Neutrophil (primary cell): ENCODE data around the gene PPCDC.

ENCODE experiments used
- H3K27ac ChIP-seq: fragments of 200-600 bp; sonication (generic); 2 replicates; pipeline ENCODE4 v1.5.1; 2016; ENCODE audit warnings: mild to moderate bottlenecking, moderate library complexity
- H3K27me3 ChIP-seq: fragments of 200-600 bp; sonication (generic); 2 replicates; pipeline ENCODE4 v1.6.0; 2016; ENCODE audit warnings: mild to moderate bottlenecking
- H3K36me3 ChIP-seq: fragments of 200-600 bp; sonication (generic); 2 replicates; pipeline ENCODE4 v1.5.1; 2017
- H3K4me1 ChIP-seq, 2 experiments: fragments of 200-600 bp in 1 of 2; sonication (generic) in 1 of 2; 1 replicate in 1 of 2; 2 replicates in 1 of 2; pipeline versions ENCODE4 v1.5.1 to v1.6.1; 2013 to 2016; ENCODE audit warnings: low read depth in 1 of 2, low read length in 1 of 2, mild to moderate bottlenecking in 1 of 2, moderate library complexity in 1 of 2; ENCODE audit not compliant: control insufficient read depth in 1 of 2, insufficient read depth in 1 of 2
- H3K4me3 ChIP-seq, 2 experiments: fragments of 200-600 bp in 1 of 2; sonication (generic) in 1 of 2; 1 replicate in 1 of 2; 2 replicates in 1 of 2; pipeline ENCODE4 v1.5.1; 2013 to 2016; ENCODE audit warnings: low read depth in 1 of 2, low read length in 1 of 2, mild to moderate bottlenecking in 1 of 2, moderate library complexity in 1 of 2
- H3K9me3 ChIP-seq: fragments of 200-600 bp; sonication (generic); 2 replicates; pipeline ENCODE4 v1.5.1; 2016
- TF ChIP-seq, protein P1 (sequence below): fragments of 200-600 bp; sonication (generic); IDR thresholded peaks from 2 replicates; pipeline ENCODE4 v1.5.1; 2016; ENCODE audit warnings: antibody characterized with exemption

The PPCDC gene

GRCh38 chr15:75049392-75049791 lies 26.0 kb downstream of the PPCDC start:
- H3K36me3 ChIP-seq, result peaks cover 51% of the 10 kb centered on the region
- H3K27ac ChIP-seq, result peak overlapping the region; percentile 100
- no peak overlapping the region for H3K4me3 ChIP-seq
- no peaks in the 10 kb centered on the region for H3K9me3 ChIP-seq
- H3K4me1 ChIP-seq, result peaks cover 45% of the 10 kb centered on the region in 2 experiments
- H3K27me3 ChIP-seq, result no peaks in the 10 kb centered on the region
- TF ChIP-seq, protein P1, sequence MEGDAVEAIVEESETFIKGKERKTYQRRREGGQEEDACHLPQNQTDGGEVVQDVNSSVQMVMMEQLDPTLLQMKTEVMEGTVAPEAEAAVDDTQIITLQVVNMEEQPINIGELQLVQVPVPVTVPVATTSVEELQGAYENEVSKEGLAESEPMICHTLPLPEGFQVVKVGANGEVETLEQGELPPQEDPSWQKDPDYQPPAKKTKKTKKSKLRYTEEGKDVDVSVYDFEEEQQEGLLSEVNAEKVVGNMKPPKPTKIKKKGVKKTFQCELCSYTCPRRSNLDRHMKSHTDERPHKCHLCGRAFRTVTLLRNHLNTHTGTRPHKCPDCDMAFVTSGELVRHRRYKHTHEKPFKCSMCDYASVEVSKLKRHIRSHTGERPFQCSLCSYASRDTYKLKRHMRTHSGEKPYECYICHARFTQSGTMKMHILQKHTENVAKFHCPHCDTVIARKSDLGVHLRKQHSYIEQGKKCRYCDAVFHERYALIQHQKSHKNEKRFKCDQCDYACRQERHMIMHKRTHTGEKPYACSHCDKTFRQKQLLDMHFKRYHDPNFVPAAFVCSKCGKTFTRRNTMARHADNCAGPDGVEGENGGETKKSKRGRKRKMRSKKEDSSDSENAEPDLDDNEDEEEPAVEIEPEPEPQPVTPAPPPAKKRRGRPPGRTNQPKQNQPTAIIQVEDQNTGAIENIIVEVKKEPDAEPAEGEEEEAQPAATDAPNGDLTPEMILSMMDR, result no peak

DNA sequence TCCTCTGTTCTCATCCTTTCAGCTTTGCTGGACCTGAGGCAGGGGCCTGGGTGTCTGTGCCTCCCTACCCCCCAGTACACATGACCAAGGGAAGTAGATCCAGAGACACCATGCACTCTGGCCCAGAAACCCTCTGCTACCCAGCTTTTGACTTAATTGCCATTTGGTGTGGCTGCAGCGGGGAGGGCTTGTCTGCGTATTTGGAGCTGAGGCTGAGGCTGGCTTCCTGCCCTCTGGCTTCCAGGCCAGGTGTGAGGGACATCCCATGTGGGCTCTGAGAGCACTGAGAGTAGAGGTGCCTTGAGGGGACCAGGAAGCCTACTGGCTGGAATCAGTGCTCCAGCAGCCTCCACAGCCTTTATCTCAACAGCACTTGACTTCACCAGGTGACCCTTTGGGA lies 26.9 kb downstream of the PPCDC start:
- Histone ChIP-seq H3K9me3 (no peaks in the 10 kb centered on the region), H3K27ac (peak overlapping the region; percentile 100), H3K4me3 (no peak overlapping the region), H3K27me3 (no peaks in the 10 kb centered on the region), H3K36me3 (peaks cover 42% of the 10 kb centered on the region), H3K4me1 (peaks cover 36 to 38% of the 10 kb centered on the region in 2 experiments)
- TF ChIP-seq, protein P1, result no peak

- peaks cover 27 to 28% of the 10 kb centered on the region in 2 experiments for H3K4me1 ChIP-seq
- peaks cover 40% of the 10 kb centered on the region for H3K36me3 ChIP-seq
- TF ChIP-seq, protein P1, result no peak
- H3K27ac ChIP-seq, result peak overlapping the region; percentile 45
- H3K27me3 ChIP-seq, result no peaks in the 10 kb centered on the region
- H3K4me3 ChIP-seq, result no peak overlapping the region
- no peaks in the 10 kb centered on the region for H3K9me3 ChIP-seq
Measured at GRCh38 chr15:75051191-75051608, 27.8 kb downstream of the PPCDC start.

- Histone ChIP-seq H3K27ac (peak overlapping the region; percentile 45), H3K27me3 (no peaks in the 10 kb centered on the region), H3K4me3 (no peak overlapping the region), H3K9me3 (no peaks in the 10 kb centered on the region), H3K36me3 (peaks cover 36% of the 10 kb centered on the region), H3K4me1 (peaks cover 22 to 23% of the 10 kb centered on the region in 2 experiments)
- TF ChIP-seq, protein P1, result no peak
Measured at GRCh38 chr15:75051711-75052110, 28.3 kb downstream of the PPCDC start.

GRCh38 chr15:75052972-75053747 lies 29.8 kb downstream of the PPCDC start:
- no peak overlapping the region for H3K4me3 ChIP-seq
- TF ChIP-seq, protein P1, result no peak
- no peaks in the 10 kb centered on the region for H3K9me3 ChIP-seq
- H3K27me3 ChIP-seq, result no peaks in the 10 kb centered on the region
- H3K27ac ChIP-seq, result no peak overlapping the region
- H3K36me3 ChIP-seq, result peaks cover 27% of the 10 kb centered on the region
- H3K4me1 ChIP-seq, result peaks cover 11 to 14% of the 10 kb centered on the region in 2 experiments
